HG03060 (cell line): ENCODE results near the gene RP2.

Experiments
- ATAC-seq: cut with Tn5 transposase; IDR thresholded peaks from one replicate; pipeline ENCODE4 v1.9.1; 2021; ENCODE audit warnings: low read depth, moderate number of reproducible peaks; ENCODE audit not compliant: unreplicated experiment

RP2 gene

GRCh38 chrX:46916273-46916672 is 79.4 kb downstream of the RP2 start:
- ATAC-seq, result no peak

GRCh38 chrX:46917622-46918021 is 80.8 kb downstream of the RP2 start:
- ATAC-seq, result no peak

- no peak for ATAC-seq
These were observed 81.6 kb downstream of the RP2 start for GRCh38 chrX:46918434-46918833.

- no peak for ATAC-seq
These were observed 83.4 kb downstream of the RP2 start for GRCh38 chrX:46920235-46920634.

- no peak for ATAC-seq
These were observed 85.8 kb downstream of the RP2 start for GRCh38 chrX:46922611-46923010.

- no peak for ATAC-seq
These were observed 90.9 kb downstream of the RP2 start for GRCh38 chrX:46927718-46928117.

GRCh38 chrX:46929439-46930261 is 92.8 kb downstream of the RP2 start:
- ATAC-seq, result no peak
